ENCODE data around the gene FNDC10. TPM values are rescaled to one million over a fixed set of nuclear protein-coding genes. Genes with fewer than 3 reads are reported as not detected.

Gene FNDC10
- total RNA-seq, 4 donors from 2014 or later, result 9.0 to 26.2 (median 24.5) TPM

DNA sequence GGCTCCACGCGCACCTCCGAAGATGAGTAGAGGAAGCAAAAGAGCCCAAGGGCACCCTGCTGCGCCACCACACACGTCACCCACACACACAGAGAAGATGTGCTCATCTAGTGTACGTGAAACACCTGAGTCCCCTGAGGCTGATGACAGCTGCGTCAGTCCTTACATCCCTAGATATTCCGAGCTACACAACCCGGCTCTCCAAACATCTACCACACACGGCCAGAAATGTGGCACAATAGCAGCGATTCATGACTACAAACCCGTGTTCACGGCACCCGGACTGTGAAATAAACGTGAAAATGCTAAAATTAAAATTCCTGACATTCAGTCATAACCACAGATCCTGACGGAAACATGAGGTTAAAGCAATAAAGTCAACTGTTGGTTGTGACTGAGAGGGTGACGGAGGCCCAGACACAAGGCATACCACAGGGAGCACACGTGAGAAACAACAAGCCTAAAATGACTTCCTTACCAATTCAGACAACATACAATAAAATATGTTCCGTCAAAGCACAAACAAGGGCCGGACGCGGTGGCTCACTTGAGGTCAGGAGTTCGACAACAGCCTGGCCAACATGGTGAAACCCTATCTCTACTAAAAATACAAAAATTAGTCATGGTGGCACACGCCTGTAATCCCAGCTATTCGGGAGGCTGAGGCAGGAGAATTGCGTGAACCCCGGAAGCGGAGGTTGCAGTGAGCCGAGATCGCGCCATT lies 32.6 kb downstream of the FNDC10 start:
- WGBS, result 86% methylated on average over 31 of the region's 31 CpGs
- TF ChIP-seq POLR2AphosphoS5 (IDR thresholded peaks at IDR 0.05), result no peak
- TF ChIP-seq EP300 (IDR thresholded peaks at IDR 0.05), result no peak
- TF ChIP-seq CTCF (IDR thresholded peaks at IDR 0.05), result no peak
- TF ChIP-seq POLR2A (IDR thresholded peaks at IDR 0.05), result no peak
- Histone ChIP-seq H3K27ac (no peak overlapping the region), H3K9me3 (no peaks in the 10 kb centered on the region), H3K4me1 (peaks cover 54% of the 10 kb centered on the region), H3K36me3 (peaks cover 37% of the 10 kb centered on the region), H3K27me3 (no peaks in the 10 kb centered on the region), H3K4me3 (no peak overlapping the region)
- no peak for DNase-seq (ENCODE audit: low spot score in 2 of 2)

DNA sequence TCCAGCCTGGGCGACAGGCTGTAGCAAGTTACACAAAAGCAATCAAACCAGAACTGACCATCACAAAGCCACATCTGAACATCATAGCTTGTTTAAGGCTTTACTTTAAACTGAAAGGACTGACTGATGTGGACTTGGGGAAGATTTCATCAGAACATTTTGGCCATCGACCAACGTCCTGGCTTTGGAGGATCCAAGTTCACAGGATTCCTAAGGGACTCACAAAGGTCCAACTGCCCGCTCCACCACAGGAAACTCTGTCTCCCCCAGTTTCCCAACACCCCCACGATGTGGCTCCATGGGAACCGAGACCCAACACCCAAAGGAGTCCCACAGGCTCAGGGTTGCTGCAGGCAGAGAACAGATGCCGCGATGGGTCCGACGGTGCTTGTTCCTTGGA lies 34.6 kb downstream of the FNDC10 start:
- H3K27me3 ChIP-seq, result no peaks in the 10 kb centered on the region
- WGBS, result 86% methylated on average over 8 of the region's 10 CpGs
- no peaks in the 10 kb centered on the region for H3K9me3 ChIP-seq
- H3K4me3 ChIP-seq, result no peak overlapping the region
- DNase-seq (ENCODE audit: low spot score in 2 of 2), result no peak
- H3K27ac ChIP-seq, result no peak overlapping the region
- H3K4me1 ChIP-seq, result peaks cover 40% of the 10 kb centered on the region
- TF ChIP-seq POLR2AphosphoS5 (IDR thresholded peaks at IDR 0.05), result no peak
- no peak for TF ChIP-seq CTCF (IDR thresholded peaks at IDR 0.05)
- no peak for TF ChIP-seq POLR2A (IDR thresholded peaks at IDR 0.05)
- TF ChIP-seq EP300 (IDR thresholded peaks at IDR 0.05), result no peak
- H3K36me3 ChIP-seq, result peaks cover 55% of the 10 kb centered on the region

DNA sequence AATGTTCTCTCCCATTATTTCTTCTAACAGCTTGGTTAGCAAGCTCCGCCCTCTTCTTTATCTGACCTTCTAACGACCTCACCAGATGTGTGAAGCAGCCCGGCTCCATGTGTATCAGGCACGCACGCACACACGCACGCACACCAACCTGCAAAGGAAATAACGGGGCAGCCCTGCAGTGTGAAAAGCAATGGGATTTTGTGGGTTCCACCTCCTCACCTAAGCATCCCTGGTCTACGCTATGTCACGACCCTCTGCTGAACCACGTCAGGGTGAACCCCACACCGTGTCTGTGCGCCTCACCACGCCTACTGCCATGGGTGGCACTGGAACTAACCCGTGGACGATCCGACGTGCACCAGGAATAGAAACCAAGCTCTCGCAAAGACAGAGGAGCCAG lies 35.7 kb downstream of the FNDC10 start:
- no peaks in the 10 kb centered on the region for H3K27me3 ChIP-seq
- peaks cover 59% of the 10 kb centered on the region for H3K36me3 ChIP-seq
- no peak for DNase-seq (ENCODE audit: low spot score in 2 of 2)
- no peak overlapping the region for H3K4me3 ChIP-seq
- 91% methylated on average over 19 of the region's 19 CpGs for WGBS
- H3K9me3 ChIP-seq, result no peaks in the 10 kb centered on the region
- TF ChIP-seq CTCF (IDR thresholded peaks at IDR 0.05), result no peak
- TF ChIP-seq POLR2A (IDR thresholded peaks at IDR 0.05), result no peak
- H3K27ac ChIP-seq, result no peak overlapping the region
- peaks cover 29% of the 10 kb centered on the region for H3K4me1 ChIP-seq

- TF ChIP-seq POLR2A (IDR thresholded peaks at IDR 0.05) (no peak), CTCF (IDR thresholded peaks at IDR 0.05) (no peak)
- no peak for DNase-seq (ENCODE audit: low spot score in 2 of 2)
- Histone ChIP-seq H3K4me1 (peaks cover 25% of the 10 kb centered on the region), H3K27me3 (no peaks in the 10 kb centered on the region), H3K36me3 (peaks cover 59% of the 10 kb centered on the region), H3K4me3 (no peak overlapping the region), H3K27ac (no peak overlapping the region), H3K9me3 (no peaks in the 10 kb centered on the region)
- WGBS, result 84% methylated on average over 12 of the region's 12 CpGs
Observed at GRCh38 chr1:1563688-1564087, 36.2 kb downstream of the FNDC10 start.

GRCh38 chr1:1562556-1563195 lies 37.3 kb downstream of the FNDC10 start:
- peaks cover 59% of the 10 kb centered on the region for H3K36me3 ChIP-seq
- no peaks in the 10 kb centered on the region for H3K9me3 ChIP-seq
- no peaks in the 10 kb centered on the region for H3K27me3 ChIP-seq
- H3K27ac ChIP-seq, result no peak overlapping the region
- no peak overlapping the region for H3K4me3 ChIP-seq
- peaks cover 19% of the 10 kb centered on the region for H3K4me1 ChIP-seq
- no peak for TF ChIP-seq POLR2A (IDR thresholded peaks at IDR 0.05)
- TF ChIP-seq EP300 (IDR thresholded peaks at IDR 0.05), result no peak
- TF ChIP-seq CTCF (IDR thresholded peaks at IDR 0.05), result no peak
- no peak for TF ChIP-seq POLR2AphosphoS5 (IDR thresholded peaks at IDR 0.05)
- no peak for DNase-seq (ENCODE audit: low spot score in 2 of 2)
- 100% methylated on average over 1 of the region's 21 CpGs for WGBS

Measured in suprapubic skin (tissue), 4 donors.